GM20000 (cell line): ENCODE results near the gene ATAD3C.
A peak's percentile ranks its signal among the peaks of the same experiment; 100 is the strongest.
"Not testable (repeated sequence)": the region's sequence is repeated elsewhere in the genome, so short reads cannot be mapped to it uniquely, and the experiment has no call there.

Source experiments
- DNase-seq: peaks from one replicate; pipeline ENCODE4 v3.0.0; 2012; ENCODE audit warnings: low spot score
- CTCF ChIP-seq: IDR thresholded peaks from 2 replicates; pipeline ENCODE4 v1.5.1; 2012; ENCODE audit warnings: mild to moderate bottlenecking, control low read depth; ENCODE audit errors: extremely low read depth, missing control alignments

Gene ATAD3C

GRCh38 chr1:1439546-1440261 is 9.8 kb upstream of the ATAD3C start:
- peak; percentile 63 for DNase-seq
- TF ChIP-seq CTCF: no peak

- peak; percentile 36 for DNase-seq
- no peak for TF ChIP-seq CTCF
Measured at GRCh38 chr1:1440262-1441001, 9.1 kb upstream of the ATAD3C start.

- TF ChIP-seq CTCF: peak; percentile 71
- DNase-seq: peak; percentile 90
Measured at GRCh38 chr1:1441002-1441888, 8.2 kb upstream of the ATAD3C start.

- DNase-seq: no peak
- no peak for TF ChIP-seq CTCF
Measured at GRCh38 chr1:1442069-1442770, 7.3 kb upstream of the ATAD3C start.

GRCh38 chr1:1446631-1447030 is 2.9 kb upstream of the ATAD3C start:
- DNase-seq: not testable (repeated sequence)

GRCh38 chr1:1450616-1451015 is 1.1 kb downstream of the ATAD3C start:
- DNase-seq: not testable (repeated sequence)

- no peak for TF ChIP-seq CTCF
- no peak for DNase-seq
Measured at GRCh38 chr1:1451696-1452364, 2.3 kb downstream of the ATAD3C start.

GRCh38 chr1:1452365-1452739 is 2.9 kb downstream of the ATAD3C start:
- DNase-seq: not testable (repeated sequence)
